SK-N-SH (cell line): ENCODE measurements around the gene PTGIS. TPM values are rescaled to one million over a fixed set of nuclear protein-coding genes. Genes with fewer than 3 reads are reported as not detected.

ENCODE experiments used
- CTCF ChIA-PET: fragments of 300-600, 350-600 bp; formaldehyde crosslinking; extraction: SDS; loops from one replicate; lab custom pipeline; 2021; lab: Yijun Ruan, JAX
- POLR2A ChIA-PET: fragments of 350-600 bp; sonication (Branson Sonifier 250); formaldehyde crosslinking; extraction: SDS; loops from one replicate; lab custom pipeline; 2020; ENCODE audit warnings: antibody characterized with exemption, inconsistent platforms; lab: Yijun Ruan, JAX
- DNase-seq: peaks from one replicate; pipeline ENCODE4 v3.0.0; 2012
- H2AFZ ChIP-seq: fragments of 200-600 bp; sonication (generic); 2 replicates; pipeline ENCODE4 v1.8.1; 2016; ENCODE audit warnings: antibody characterized with exemption, mild to moderate bottlenecking, low read depth
- H3F3A ChIP-seq: fragments of 200-600 bp; sonication (generic); replicated peaks from 2 replicates; pipeline ENCODE3; 2016; ENCODE audit warnings: antibody characterized with exemption, mild to moderate bottlenecking; ENCODE audit not compliant: insufficient read depth
- H3K27ac ChIP-seq, 2 experiments: fragments of 200-500 bp in 1 of 2; fragments of 200-600 bp in 1 of 2; sonication (Bioruptor generic) in 1 of 2; sonication (generic), shearing (Covaris generic) in 1 of 2; 2 replicates each; pipeline versions ENCODE4 v1.5.1 to v1.6.1; 2014 to 2016; ENCODE audit warnings: low read depth in 2 of 2, inconsistent platforms in 1 of 2, low read length in 1 of 2, mild to moderate bottlenecking in 1 of 2, mixed read lengths in 1 of 2
- H3K27me3 ChIP-seq: fragments of 200-600 bp; sonication (generic), shearing (Covaris generic); 2 replicates; pipeline ENCODE4 v1.6.1; 2016; ENCODE audit warnings: mixed run types; ENCODE audit not compliant: insufficient read depth
- H3K36me3 ChIP-seq, 2 experiments: fragments of 200-500 bp in 1 of 2; fragments of 200-600 bp in 1 of 2; sonication (Bioruptor generic) in 1 of 2; sonication (generic) in 1 of 2; replicated peaks in 1 of 2; 2 replicates each; pipeline versions ENCODE3 to v1.5.1; 2014 to 2016; ENCODE audit warnings: low read length in 1 of 2, mild to moderate bottlenecking in 1 of 2; ENCODE audit not compliant: insufficient read depth in 2 of 2, control insufficient read depth in 1 of 2
- H3K4me1 ChIP-seq, 2 experiments: fragments of 200-500 bp in 1 of 2; fragments of 200-600 bp in 1 of 2; sonication (Bioruptor generic) in 1 of 2; sonication (generic), shearing (Covaris generic) in 1 of 2; 2 replicates each; pipeline versions ENCODE4 v1.5.1 to v1.6.1; 2014 to 2016; ENCODE audit warnings: low read depth in 1 of 2, low read length in 1 of 2, mixed run types in 1 of 2; ENCODE audit not compliant: insufficient read depth in 2 of 2, control insufficient read depth in 1 of 2
- H3K4me2 ChIP-seq: fragments of 200-600 bp; sonication (generic), shearing (Covaris generic); 2 replicates; pipeline ENCODE4 v1.6.1; 2017; ENCODE audit warnings: mixed run types
- H3K4me3 ChIP-seq, 2 experiments: fragments of 200-500 bp in 1 of 2; fragments of 200-600 bp in 1 of 2; sonication (Bioruptor generic) in 1 of 2; sonication (generic), shearing (Covaris generic) in 1 of 2; 2 replicates each; pipeline versions ENCODE4 v1.5.1 to v1.8.1; 2014 to 2016; ENCODE audit warnings: low read depth in 2 of 2, inconsistent platforms in 1 of 2, low read length in 1 of 2, mild to moderate bottlenecking in 1 of 2, mixed read lengths in 1 of 2, moderate library complexity in 1 of 2
- H3K79me2 ChIP-seq: fragments of 200-600 bp; sonication (generic); 2 replicates; pipeline ENCODE4 v1.8.1; 2017; ENCODE audit warnings: mild to moderate bottlenecking; ENCODE audit not compliant: insufficient read depth
- H3K9ac ChIP-seq: fragments of 200-600 bp; sonication (generic); 2 replicates; pipeline ENCODE4 v1.6.1; 2017; ENCODE audit warnings: mixed run types
- H3K9me2 ChIP-seq: fragments of 200-600 bp; sonication (generic); 2 replicates; pipeline ENCODE4 v1.6.1; 2017; ENCODE audit warnings: mixed run types
- H3K9me3 ChIP-seq: fragments of 200-600 bp; sonication (generic); 2 replicates; pipeline ENCODE4 v1.6.1; 2017; ENCODE audit warnings: mixed run types, mild to moderate bottlenecking, moderate library complexity
- H4K20me1 ChIP-seq: fragments of 200-600 bp; sonication (generic); 2 replicates; pipeline ENCODE4 v1.6.1; 2017; ENCODE audit warnings: mild to moderate bottlenecking, mixed run types; ENCODE audit not compliant: insufficient read depth
- FOXM1 ChIP-seq: IDR thresholded peaks from 2 replicates; pipeline ENCODE4 v1.4.0; 2012; ENCODE audit warnings: low read depth, mild to moderate bottlenecking
- GATA2 ChIP-seq: sonication (generic); formaldehyde crosslinking; IDR thresholded peaks from 2 replicates; pipeline ENCODE4 v1.5.0; 2020; ENCODE audit warnings: mild to moderate bottlenecking, missing genetic modification reagents
- RCOR1 ChIP-seq: fragments of 150-350 bp; IDR thresholded peaks from 2 replicates; pipeline ENCODE4 v1.6.1; 2017; ENCODE audit warnings: antibody characterized with exemption, low read length
- REST ChIP-seq: IDR thresholded peaks from 2 replicates; pipeline ENCODE4 v1.6.1; 2012; ENCODE audit warnings: mild to moderate bottlenecking, low read depth, low read length, moderate library complexity
- ZBTB33 ChIP-seq: IDR thresholded peaks from 2 replicates; pipeline ENCODE4 v1.4.0; 2012; ENCODE audit warnings: low read depth, borderline replicate concordance
- WGBS: methylation state at CpG from one replicate; pipeline ENCODE4 v1.1.6; 2017; ENCODE audit warnings: low lambda C conversion rate; 5-methylcytosine and 5-hydroxymethylcytosine counted together
- polyA plus RNA-seq, 3 experiments: library from polyadenylated mRNA; depleted of rRNA; stranded (reverse); fragments of >200 nt; gene quantifications; 2 replicates each; pipeline ENCODE4 v1.2.3, GENCODE V29; 2012

Gene PTGIS
- polyA plus RNA-seq, 1 of the 3 experiments (the other 2 are of a cell fraction) = 1.0 TPM

GRCh38 chr20:49568278-49569151, 578 bp upstream of the PTGIS start:
- POLR2A ChIA-PET = no interaction called here
- CTCF ChIA-PET = interaction anchor here (0.6 to 3.1 kb wide), 6 partner anchors 11 to 1020 kb away, joined by 3 to 19 read pairs (median 4); no protein-coding TSS in a partner anchor
- no peak for DNase-seq

More at GRCh38 chr20:49568278-49569151, 578 bp upstream of the PTGIS start:
- no peak overlapping the region for H3K4me3 ChIP-seq
- H3K79me2 ChIP-seq = no peaks in the 10 kb centered on the region
- H3K9me2 ChIP-seq = no peaks in the 10 kb centered on the region
- H3K27me3 ChIP-seq = no peaks in the 10 kb centered on the region; the same call in 1 of the 2 replicates
- no peaks in the 10 kb centered on the region for H3K36me3 ChIP-seq
- H4K20me1 ChIP-seq = no peaks in the 10 kb centered on the region
- H3K27ac ChIP-seq = no peak overlapping the region
- no peaks in the 10 kb centered on the region for H3K9me3 ChIP-seq
- H3K4me1 ChIP-seq = peaks cover 0 to 8% of the 10 kb centered on the region in 2 experiments; a peak in 1 of 4 replicates
- no peak overlapping the region for H2AFZ ChIP-seq
- no peak overlapping the region for H3K9ac ChIP-seq
- WGBS = 47% methylated on average over 12 of the region's 18 CpGs
- peaks cover 5% of the 10 kb centered on the region for H3F3A ChIP-seq
- H3K4me2 ChIP-seq = no peak overlapping the region
- TF ChIP-seq FOXM1 = no peak
- no peak for TF ChIP-seq ZBTB33
- TF ChIP-seq GATA2 (CRISPR knock-in tag) = no peak
- no peak for TF ChIP-seq REST
- no peak for TF ChIP-seq RCOR1
- TF ChIP-seq, all 33 proteins: peak for 0
